Tibial nerve (tissue), 4 donors: ENCODE results near the gene FBXL17. TPM values are rescaled to one million over a fixed set of nuclear protein-coding genes. Genes with fewer than 3 reads are reported as not detected.
A peak's percentile ranks its signal among the peaks of the same experiment; 100 is the strongest.

Experiments used
- DNase-seq, 2 donors: peaks; one replicate each; pipeline ENCODE4 v3.0.0-alpha.2; 2019; ENCODE audit warnings: low spot score in 2 of 2
- H3K27ac ChIP-seq, 4 donors: fragments of 200-600 bp; sonication (generic) in 3 of 4; one replicate each; pipeline ENCODE4 v1.5.1; 2017 to 2019; ENCODE audit warnings: mild to moderate bottlenecking in 1 of 4
- H3K27me3 ChIP-seq, 2 donors: fragments of 200-600 bp; sonication (generic) in 1 of 2; one replicate each; pipeline versions ENCODE4 v1.5.1 to v1.6.0; 2017 to 2019
- H3K36me3 ChIP-seq, 3 donors: fragments of 200-600 bp; sonication (generic); one replicate each; pipeline ENCODE4 v1.5.1; 2018 to 2019
- H3K4me1 ChIP-seq, 4 donors: fragments of 200-600 bp; sonication (generic) in 3 of 4; one replicate each; pipeline ENCODE4 v1.5.1; 2017 to 2019
- H3K4me3 ChIP-seq, 4 donors: fragments of 200-600 bp; sonication (generic) in 3 of 4; one replicate each; pipeline ENCODE4 v1.5.1; 2017 to 2019; ENCODE audit warnings: mild to moderate bottlenecking in 1 of 4, moderate library complexity in 1 of 4
- H3K9me3 ChIP-seq, 4 donors: fragments of 200-600 bp; sonication (generic) in 3 of 4; one replicate each; pipeline ENCODE4 v1.5.1; 2017 to 2019
- CTCF ChIP-seq, 5 experiments: fragments of 200-600 bp in 3 of 5; fragments of 450-650 bp in 2 of 5; sonication (generic) in 3 of 5; IDR thresholded peaks; one replicate each; pipeline ENCODE4 v1.5.1; 2016 to 2019; ENCODE audit warnings: antibody characterized with exemption in 5 of 5, mild to moderate bottlenecking in 3 of 5, moderate library complexity in 2 of 5
- EP300 ChIP-seq, 2 donors: sonication (generic); formaldehyde crosslinking; IDR thresholded peaks; one replicate each; pipeline ENCODE4 v1.6.1; 2017; ENCODE audit warnings: antibody characterized with exemption in 2 of 2, mild to moderate bottlenecking in 1 of 2
- POLR2A ChIP-seq, 2 donors: fragments of 450-650 bp; IDR thresholded peaks; one replicate each; pipeline ENCODE4 v1.6.1; 2017; ENCODE audit warnings: antibody characterized with exemption in 2 of 2, mild to moderate bottlenecking in 2 of 2, moderate library complexity in 2 of 2
- WGBS, 2 donors: methylation state at CpG; one replicate each; pipeline ENCODE4 v1.1.5; 2018; 5-methylcytosine and 5-hydroxymethylcytosine counted together
- total RNA-seq, 4 donors: library from RNA; depleted of rRNA; stranded (reverse); fragments of >200 nt; gene quantifications; one replicate each; pipeline ENCODE4 v1.1.0, GENCODE V29; 2016

The FBXL17 gene
- total RNA-seq, 4 donors from 2014 or later = 16.5 to 19.0 (median 17.6) TPM

DNA sequence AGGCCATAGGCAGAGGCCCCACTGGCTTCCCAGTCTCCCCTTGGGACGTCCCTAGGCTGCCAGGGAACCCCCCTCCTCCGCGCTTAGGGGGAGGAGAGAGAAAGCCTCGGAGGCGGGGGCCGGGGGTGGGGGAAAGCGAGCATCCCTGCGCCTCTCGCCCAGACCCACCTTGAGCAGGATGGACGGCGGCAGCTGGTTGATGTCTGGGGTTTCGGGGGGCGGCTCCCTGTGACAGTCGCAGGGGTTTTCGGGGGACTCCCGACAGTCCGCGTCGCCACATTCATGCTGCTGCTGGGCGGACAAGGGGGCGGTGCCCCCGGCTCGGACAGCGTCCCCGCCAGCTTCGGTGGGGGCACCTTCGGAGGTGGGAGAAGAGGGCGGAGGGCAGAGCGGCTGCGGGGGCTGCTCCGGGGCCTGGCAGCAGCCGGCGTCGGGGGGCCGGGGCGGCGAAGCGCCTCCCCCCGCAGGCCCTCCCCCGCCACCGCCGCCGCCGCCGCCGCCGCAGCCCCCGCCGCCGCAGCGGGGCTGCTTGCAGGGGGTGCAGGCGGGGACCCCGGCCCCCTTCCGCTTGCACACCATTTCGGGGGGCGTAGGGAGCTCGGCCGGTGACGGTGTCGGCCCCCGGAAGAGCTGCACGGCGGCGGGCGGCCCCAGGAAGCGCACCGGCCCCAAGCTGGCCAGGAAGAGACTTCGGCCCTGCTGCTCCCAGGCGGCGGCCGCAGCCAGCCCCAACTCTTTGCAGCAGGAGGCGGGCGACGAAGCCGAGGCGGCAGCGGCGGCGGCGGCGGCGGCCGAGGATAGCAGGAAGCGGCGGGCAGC, 1.2 kb downstream of the FBXL17 start:
- Histone ChIP-seq H3K4me1 (peaks cover 0 to 29% (median 2%) of the 10 kb centered on the region in 4 donors), H3K27ac (peak overlapping the region; percentile 93 to 100 (median 98)), H3K27me3 (no peaks in the 10 kb centered on the region), H3K9me3 (peaks cover 0 to 16% (median 0%) of the 10 kb centered on the region in 4 donors), H3K36me3 (peaks cover 0 to 8% (median 0%) of the 10 kb centered on the region in 3 donors), H3K4me3 (peak overlapping the region; percentile 84 to 100 (median 99))
- 1 to 6% methylated on average over 16 to 25 of the region's 85 CpGs for WGBS, 2 donors
- TF ChIP-seq CTCF (IDR thresholded peaks at IDR 0.05) (no peak), POLR2A (IDR thresholded peaks at IDR 0.05) (no peak), EP300 (IDR thresholded peaks at IDR 0.05) (no peak)
- DNase-seq = peak in 1 of 2 donors; percentile 10

- no peak for DNase-seq
- Histone ChIP-seq H3K27ac (peak overlapping the region in 3 of 4 donors; percentile 98 to 100 (median 99)), H3K27me3 (no peaks in the 10 kb centered on the region), H3K4me3 (peak overlapping the region; percentile 84 to 100 (median 99)), H3K4me1 (peaks cover 0 to 29% (median 2%) of the 10 kb centered on the region in 4 donors), H3K36me3 (peaks cover 0 to 10% (median 0%) of the 10 kb centered on the region in 3 donors), H3K9me3 (peaks cover 0 to 24% (median 0%) of the 10 kb centered on the region in 4 donors)
- WGBS, 2 donors = 7 to 12% methylated on average over 8 of the region's 8 CpGs
- TF ChIP-seq POLR2A (IDR thresholded peaks at IDR 0.05) (no peak), CTCF (IDR thresholded peaks at IDR 0.05) (no peak), EP300 (IDR thresholded peaks at IDR 0.05) (no peak)
Observed at GRCh38 chr5:108379722-108380530, 2.0 kb downstream of the FBXL17 start.

GRCh38 chr5:108375768-108376167, 6.1 kb downstream of the FBXL17 start:
- H3K27me3 ChIP-seq = no peaks in the 10 kb centered on the region
- H3K27ac ChIP-seq = no peak overlapping the region
- no peak for DNase-seq
- peaks cover 0 to 19% (median 2%) of the 10 kb centered on the region in 4 donors for H3K4me1 ChIP-seq
- no peak for TF ChIP-seq CTCF (IDR thresholded peaks at IDR 0.05)
- no peak for TF ChIP-seq EP300 (IDR thresholded peaks at IDR 0.05)
- no peak for TF ChIP-seq POLR2A (IDR thresholded peaks at IDR 0.05)
- WGBS, 2 donors = 92 to 100% methylated on average over 1 of the region's 1 CpG
- H3K9me3 ChIP-seq = peaks cover 0 to 54% (median 14%) of the 10 kb centered on the region in 4 donors
- no peak overlapping the region for H3K4me3 ChIP-seq
- peaks cover 0 to 22% (median 0%) of the 10 kb centered on the region in 3 donors for H3K36me3 ChIP-seq

DNA sequence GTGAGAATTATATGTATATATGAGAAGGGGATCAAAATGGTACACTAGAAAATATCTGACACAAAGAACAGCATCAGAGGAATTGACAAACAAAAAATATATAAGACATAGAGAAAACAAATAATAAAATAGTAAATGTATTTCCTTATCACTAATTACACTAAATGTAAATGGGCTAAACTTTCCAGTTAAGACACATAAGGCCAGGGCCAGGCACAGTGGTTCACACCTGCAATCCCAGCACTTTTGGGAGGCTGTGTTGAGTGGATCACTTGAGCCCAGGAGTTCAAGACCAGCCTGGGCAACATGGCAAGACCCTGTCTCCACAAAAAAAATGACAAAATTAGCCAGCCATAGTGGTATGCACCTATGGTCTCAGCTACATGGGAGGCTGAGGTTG, 8.5 kb downstream of the FBXL17 start:
- Histone ChIP-seq H3K36me3 (peaks cover 0 to 22% (median 0%) of the 10 kb centered on the region in 3 donors), H3K4me1 (no peaks in the 10 kb centered on the region), H3K9me3 (peaks cover 0 to 54% (median 14%) of the 10 kb centered on the region in 4 donors), H3K4me3 (no peak overlapping the region), H3K27me3 (no peaks in the 10 kb centered on the region), H3K27ac (no peak overlapping the region)
- TF ChIP-seq EP300 (IDR thresholded peaks at IDR 0.05) = no peak
- DNase-seq = no peak

DNA sequence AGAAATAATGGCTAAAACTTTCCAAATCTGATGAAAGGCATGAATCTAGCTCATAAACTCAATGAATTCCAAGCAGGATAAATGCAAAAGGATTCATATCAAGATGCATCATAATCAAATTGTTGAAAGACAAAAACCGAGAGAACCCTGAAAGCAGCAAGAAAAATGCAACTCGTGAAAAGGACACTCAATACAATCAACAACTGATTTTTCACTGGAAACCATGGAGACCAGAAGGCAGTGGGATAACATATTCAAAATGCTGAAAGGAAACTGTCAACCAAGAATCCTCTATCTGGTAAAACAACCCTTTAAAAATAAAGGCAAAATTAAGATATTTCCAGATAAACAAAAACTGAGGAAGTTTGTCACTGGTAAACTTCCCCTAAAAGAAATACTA, 9.5 kb downstream of the FBXL17 start:
- WGBS, 2 donors = 95 to 97% methylated on average over 2 of the region's 2 CpGs
- H3K4me1 ChIP-seq = no peaks in the 10 kb centered on the region
- no peak for TF ChIP-seq POLR2A (IDR thresholded peaks at IDR 0.05)
- TF ChIP-seq CTCF (IDR thresholded peaks at IDR 0.05) = no peak
- no peak for TF ChIP-seq EP300 (IDR thresholded peaks at IDR 0.05)
- H3K36me3 ChIP-seq = peaks cover 0 to 20% (median 0%) of the 10 kb centered on the region in 3 donors
- H3K9me3 ChIP-seq = peaks cover 0 to 54% (median 14%) of the 10 kb centered on the region in 4 donors
- H3K27ac ChIP-seq = no peak overlapping the region
- H3K27me3 ChIP-seq = no peaks in the 10 kb centered on the region
- no peak overlapping the region for H3K4me3 ChIP-seq
- no peak for DNase-seq
